GM18867 (cell line): ENCODE results near the gene SPHK1.
A peak's percentile ranks its signal among the peaks of the same experiment; 100 is the strongest.
"Not testable (repeated sequence)": the region's sequence is repeated elsewhere in the genome, so short reads cannot be mapped to it uniquely, and the experiment has no call there.

Experiments used
- ATAC-seq: cut with Tn5 transposase; IDR thresholded peaks from one replicate; pipeline ENCODE4 v1.9.1; 2021; ENCODE audit warnings: mild to moderate bottlenecking, moderate library complexity; ENCODE audit not compliant: unreplicated experiment

SPHK1 gene, protein sequence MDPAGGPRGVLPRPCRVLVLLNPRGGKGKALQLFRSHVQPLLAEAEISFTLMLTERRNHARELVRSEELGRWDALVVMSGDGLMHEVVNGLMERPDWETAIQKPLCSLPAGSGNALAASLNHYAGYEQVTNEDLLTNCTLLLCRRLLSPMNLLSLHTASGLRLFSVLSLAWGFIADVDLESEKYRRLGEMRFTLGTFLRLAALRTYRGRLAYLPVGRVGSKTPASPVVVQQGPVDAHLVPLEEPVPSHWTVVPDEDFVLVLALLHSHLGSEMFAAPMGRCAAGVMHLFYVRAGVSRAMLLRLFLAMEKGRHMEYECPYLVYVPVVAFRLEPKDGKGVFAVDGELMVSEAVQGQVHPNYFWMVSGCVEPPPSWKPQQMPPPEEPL

DNA sequence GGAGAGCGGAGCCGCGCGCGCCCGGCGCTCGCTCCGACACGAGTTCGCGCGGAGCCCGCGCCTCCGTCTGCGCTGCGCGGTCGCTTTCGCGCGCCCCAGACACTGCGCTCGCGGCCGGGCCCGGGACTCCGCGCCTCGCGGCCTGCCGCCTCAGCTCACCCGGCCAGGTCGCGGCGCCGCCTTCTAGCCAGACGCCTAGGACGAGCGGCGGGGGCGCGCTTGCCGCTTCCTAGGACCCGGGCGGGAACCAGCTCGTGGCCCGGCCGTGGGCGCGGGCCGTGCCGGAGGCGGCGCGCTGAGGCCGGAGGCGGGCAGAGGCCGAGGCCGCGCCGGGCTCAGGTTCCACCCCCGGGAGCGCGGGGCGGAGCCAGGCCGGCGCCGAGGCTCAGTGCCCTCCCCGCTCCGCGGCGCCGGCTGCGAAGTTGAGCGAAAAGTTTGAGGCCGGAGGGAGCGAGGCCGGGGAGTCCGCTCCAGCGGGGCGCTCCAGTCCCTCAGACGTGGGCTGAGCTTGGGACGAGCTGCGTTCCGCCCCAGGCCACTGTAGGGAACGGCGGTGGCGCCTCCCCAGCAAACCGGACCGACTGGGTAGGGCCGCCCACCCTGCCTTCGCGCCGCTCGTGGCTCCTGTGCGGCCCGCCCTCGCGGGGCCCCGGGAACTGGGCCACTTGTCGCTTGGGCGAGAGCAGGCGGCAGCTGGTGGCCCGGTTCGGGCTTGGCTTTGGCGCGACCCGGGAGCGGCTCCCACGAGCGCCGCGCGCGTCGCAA, at the start of gene SPHK1:
Gene SPHK1, plus strand, starts transcription at position 388 of the 765 bp plus-strand sequence. CDS start 1,036 bp downstream, outside the sequence.
- peak; percentile 59 for ATAC-seq

GRCh38 chr17:76335716-76336381, 48.6 kb upstream of the SPHK1 start:
- no peak for ATAC-seq

DNA sequence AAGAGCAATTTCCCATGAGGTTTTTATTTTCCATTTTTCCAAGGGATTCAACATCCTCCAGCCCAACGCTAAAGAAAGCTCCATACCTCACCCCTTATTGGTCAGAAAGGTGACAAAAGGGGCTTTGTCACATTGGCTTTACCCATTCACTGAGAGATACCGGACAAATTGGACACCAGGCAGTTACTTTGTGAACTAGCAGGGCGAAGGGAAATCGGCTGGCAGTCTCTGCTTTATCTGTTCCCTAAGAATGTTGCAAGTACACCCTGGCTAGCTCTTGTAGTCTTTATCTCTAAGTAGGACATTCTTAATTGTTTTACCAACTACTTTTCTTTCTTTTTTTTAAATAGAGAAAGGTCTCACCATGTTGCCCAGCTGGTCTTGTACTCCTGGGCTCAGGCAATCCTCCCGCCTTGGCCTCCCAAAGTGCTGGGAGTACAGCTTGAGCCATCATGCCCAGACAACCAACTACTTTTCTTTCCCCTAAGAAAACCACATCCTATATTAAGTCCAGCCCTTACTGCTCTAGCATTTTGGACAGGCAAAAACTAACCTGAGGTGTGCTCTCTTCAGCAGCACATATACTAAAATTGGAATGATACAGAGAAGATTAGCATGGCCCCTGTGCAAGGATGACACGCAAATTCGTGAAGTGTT, 47.5 kb upstream of the SPHK1 start:
- no peak for ATAC-seq

- ATAC-seq: no peak
Observed at GRCh38 chr17:76337413-76337777, 47.0 kb upstream of the SPHK1 start.

DNA sequence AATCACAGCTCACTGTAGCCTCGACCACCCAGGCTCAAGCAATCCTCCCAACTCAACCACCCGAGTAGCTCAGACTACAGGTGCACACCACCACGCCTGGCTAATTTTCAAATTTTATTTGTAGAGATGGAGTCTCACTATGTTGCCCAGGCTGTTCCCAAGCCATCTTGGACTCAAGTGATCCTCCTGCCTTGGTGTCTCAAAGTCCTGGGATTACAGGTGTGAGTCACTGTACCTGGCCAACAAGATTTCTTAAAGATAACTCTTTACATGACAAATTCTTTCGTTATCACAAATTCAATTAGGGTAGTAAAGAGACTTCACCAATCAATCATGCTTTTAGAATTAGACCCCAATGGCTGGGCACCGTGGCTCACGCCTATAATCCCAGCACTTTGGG, 43.1 kb upstream of the SPHK1 start:
- no peak for ATAC-seq

DNA sequence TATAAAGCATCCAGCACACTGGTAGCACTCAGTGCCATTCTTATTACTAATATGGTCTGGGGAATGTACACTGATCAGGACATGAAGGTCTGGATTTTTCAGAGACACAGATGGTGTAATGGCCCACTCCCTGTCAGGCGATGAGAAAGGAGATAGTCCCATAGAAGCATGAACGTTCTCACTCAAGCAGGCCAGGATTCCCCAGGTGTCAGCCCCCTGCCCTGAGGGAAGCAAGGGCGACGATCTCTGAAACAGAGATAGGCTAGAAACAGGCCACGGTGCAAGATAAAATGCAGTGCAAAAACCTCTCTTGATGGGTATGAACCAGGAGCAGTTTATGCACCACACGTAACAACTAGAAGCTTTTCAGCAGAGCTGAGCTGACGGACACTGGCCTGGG, 41.3 kb upstream of the SPHK1 start:
- ATAC-seq: no peak

- ATAC-seq: no peak
Observed at GRCh38 chr17:76345377-76345974, 38.9 kb upstream of the SPHK1 start.

DNA sequence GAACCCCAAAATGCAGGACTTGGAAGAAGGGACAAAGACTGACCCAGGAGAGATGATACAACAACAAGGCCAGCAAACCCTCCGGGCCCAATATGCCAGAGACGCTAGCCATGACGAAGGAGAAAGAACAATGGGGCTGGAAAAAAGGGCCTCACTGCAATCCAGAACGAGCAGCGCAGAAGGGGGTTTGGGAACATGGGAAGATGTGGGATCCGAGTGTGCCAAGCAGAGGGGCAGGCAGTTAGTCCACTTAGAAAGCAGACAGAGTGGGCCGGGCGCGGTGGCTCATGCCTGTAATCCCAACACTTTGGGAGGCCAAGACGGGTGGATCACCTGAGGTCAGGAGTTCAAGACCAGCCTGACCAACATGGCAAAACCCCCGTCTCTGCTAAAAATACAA, 37.5 kb upstream of the SPHK1 start:
- not testable (repeated sequence) for ATAC-seq

GRCh38 chr17:76350463-76350862, 33.9 kb upstream of the SPHK1 start:
- no peak for ATAC-seq

DNA sequence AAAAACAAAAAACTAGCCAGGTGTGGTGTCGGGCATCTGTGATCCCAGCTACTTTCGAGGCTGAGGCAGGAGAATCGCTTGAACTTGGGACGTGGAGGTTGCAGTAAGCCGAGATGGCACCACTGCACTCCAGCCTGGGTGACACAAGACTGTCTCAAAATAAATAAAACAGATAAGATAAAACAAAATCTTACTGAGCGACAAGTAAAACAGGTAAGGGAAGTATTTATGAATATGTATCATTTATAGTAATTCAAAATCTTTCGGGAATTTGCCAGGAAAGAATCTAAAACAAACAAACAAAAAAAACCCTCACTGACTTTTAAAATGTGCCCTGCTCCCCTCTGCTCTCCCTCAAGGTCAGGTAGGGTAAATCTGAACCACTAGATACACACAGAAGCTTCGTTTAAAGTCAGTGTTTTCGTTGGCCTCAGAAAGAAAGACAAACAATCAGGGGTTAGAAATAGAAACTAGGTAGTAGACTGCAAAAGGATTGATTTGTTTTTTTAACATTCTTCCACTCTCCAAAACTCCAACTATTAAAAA, 32.8 kb upstream of the SPHK1 start:
- ATAC-seq: no peak

DNA sequence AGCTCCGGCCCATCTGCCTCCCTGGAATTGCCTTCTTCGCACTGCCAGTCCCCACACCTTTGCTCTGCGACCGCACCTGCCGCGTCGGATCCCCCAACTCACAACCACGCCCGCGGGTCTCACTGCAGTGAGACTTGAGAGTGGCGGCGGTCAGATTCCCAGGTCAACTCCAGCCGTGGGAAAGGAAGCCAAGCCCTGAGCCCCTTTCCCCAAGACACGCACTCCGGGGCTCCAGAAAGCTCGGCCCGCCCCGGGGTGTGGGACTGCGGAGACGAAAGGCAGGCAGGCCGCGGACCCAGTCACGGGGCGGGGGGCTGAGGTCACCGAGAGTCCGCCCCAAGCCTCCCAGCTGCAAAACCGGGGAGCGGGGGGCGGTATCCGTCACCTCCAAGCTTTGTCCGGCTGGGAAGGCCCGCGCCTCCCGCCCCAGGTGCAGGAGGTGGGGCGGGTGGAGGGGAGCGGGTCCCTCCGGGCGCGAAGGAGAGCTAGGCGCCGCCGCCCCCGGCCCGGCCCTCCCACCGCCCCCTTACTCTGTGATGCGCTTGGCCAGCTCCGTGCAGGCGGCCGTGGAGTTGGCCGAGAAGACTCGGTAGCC, 31.3 kb upstream of the SPHK1 start:
- peak; percentile 13 for ATAC-seq

GRCh38 chr17:76353599-76354316, 30.7 kb upstream of the SPHK1 start, which contains the start of gene PRPSAP1:
PRPSAP1 (minus strand) TSS chr17:76353916; CDS start chr17:76353703, 213 bp downstream.
- peak; percentile 91 for ATAC-seq

GRCh38 chr17:76354317-76354729, 30.1 kb upstream of the SPHK1 start:
- ATAC-seq: no peak

DNA sequence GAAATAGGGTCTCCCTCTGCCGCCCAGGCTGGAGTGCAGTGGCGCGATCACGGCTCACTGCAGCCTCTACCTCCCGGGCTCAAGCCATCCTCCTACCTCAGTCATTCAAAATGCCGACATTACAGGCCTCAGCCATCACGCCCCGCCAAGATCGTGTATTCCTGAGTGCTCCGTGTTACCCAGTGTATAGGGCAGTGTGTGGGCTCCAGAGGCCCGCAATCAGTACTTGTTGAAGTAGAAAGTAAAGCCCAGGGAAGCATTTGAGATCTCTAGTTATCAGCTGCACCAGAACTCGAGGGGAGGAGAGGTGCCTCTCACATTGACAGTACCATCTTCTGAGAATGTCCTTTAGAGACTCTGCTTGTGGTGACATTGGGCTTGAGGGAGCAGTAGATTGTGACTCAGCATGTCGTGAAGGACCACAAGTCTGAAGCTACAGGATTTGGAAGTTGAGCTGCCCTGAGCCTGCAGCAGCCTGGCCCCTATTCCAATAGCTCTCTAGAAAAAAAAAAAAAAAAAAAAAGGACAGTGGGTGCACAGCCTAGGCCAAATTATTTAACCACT, 29.6 kb upstream of the SPHK1 start:
- ATAC-seq: no peak

GRCh38 chr17:76356803-76357456, 27.5 kb upstream of the SPHK1 start:
- ATAC-seq: no peak

- ATAC-seq: no peak
Observed at GRCh38 chr17:76357597-76358158, 26.7 kb upstream of the SPHK1 start.

GRCh38 chr17:76359375-76359774, 25.0 kb upstream of the SPHK1 start:
- no peak for ATAC-seq

DNA sequence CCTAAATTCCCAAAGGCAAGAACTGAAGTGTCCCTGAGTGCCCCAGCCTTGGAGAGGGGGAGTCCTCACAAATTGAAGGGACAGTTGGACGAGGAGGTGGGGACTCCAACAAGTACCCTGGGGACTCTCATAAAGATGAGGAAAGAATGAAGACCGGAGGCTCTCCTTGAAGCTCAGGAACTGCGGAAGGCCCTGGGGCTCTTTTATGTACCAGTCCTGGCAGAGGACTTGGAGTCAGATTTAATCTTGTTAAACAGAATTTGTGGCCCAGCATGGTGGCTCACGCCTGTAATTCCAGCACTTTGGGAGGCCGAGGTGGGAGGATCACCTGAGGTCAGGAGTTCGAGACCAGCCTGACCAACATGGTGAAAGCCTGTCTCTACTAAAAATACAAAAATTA, 24.6 kb upstream of the SPHK1 start:
- ATAC-seq: not testable (repeated sequence)
